Small intestine (tissue), 7 donors: Measurements from ENCODE around the gene TAS2R14. TPM values are rescaled to one million over a fixed set of nuclear protein-coding genes. Genes with fewer than 3 reads are reported as not detected.

Experiments used
- DNase-seq, 2 donors: peaks; one replicate each; pipeline versions ENCODE4 v3.0.0 to v3.0.0-alpha.2; 2013
- FAIRE-seq: peaks from 2 replicates; lab custom pipeline; 2012; peaks lifted over from hg19 to GRCh38; lab: Jason Lieb, UNC
- H3K27ac ChIP-seq, 3 donors: one replicate each; pipeline ENCODE4 v1.5.1; 2013; ENCODE audit warnings: low read length in 2 of 3, mild to moderate bottlenecking in 2 of 3, control low read depth in 1 of 3, inconsistent platforms in 1 of 3, low read depth in 1 of 3, moderate library complexity in 1 of 3
- H3K27me3 ChIP-seq, 3 donors: one replicate each; pipeline ENCODE4 v1.6.1; 2013; ENCODE audit warnings: low read length in 3 of 3, inconsistent platforms in 1 of 3; ENCODE audit not compliant: control insufficient read depth in 3 of 3, insufficient read depth in 3 of 3
- H3K36me3 ChIP-seq, 3 donors: one replicate each; pipeline ENCODE4 v1.6.1; 2013; ENCODE audit warnings: low read length in 3 of 3, inconsistent platforms in 1 of 3, low read depth in 1 of 3, mild to moderate bottlenecking in 1 of 3, moderate library complexity in 1 of 3; ENCODE audit not compliant: control insufficient read depth in 3 of 3, insufficient read depth in 2 of 3
- H3K4me1 ChIP-seq, 3 donors: one replicate each; pipeline ENCODE4 v1.6.1; 2013; ENCODE audit warnings: low read length in 2 of 3, inconsistent platforms in 1 of 3, low read depth in 1 of 3, mild to moderate bottlenecking in 1 of 3, moderate library complexity in 1 of 3; ENCODE audit not compliant: control insufficient read depth in 3 of 3, insufficient read depth in 2 of 3
- H3K4me3 ChIP-seq, 3 donors: one replicate each; pipeline ENCODE4 v1.5.1; 2013; ENCODE audit warnings: low read length in 3 of 3, control low read depth in 1 of 3, inconsistent platforms in 1 of 3, low read depth in 1 of 3, mild to moderate bottlenecking in 1 of 3, moderate library complexity in 1 of 3
- H3K9me3 ChIP-seq, 2 donors: one replicate each; pipeline ENCODE4 v1.6.1; 2013; ENCODE audit warnings: low read depth in 1 of 2, low read length in 1 of 2; ENCODE audit not compliant: control insufficient read depth in 2 of 2, insufficient read depth in 1 of 2
- WGBS, 3 donors: extraction: QIAGEN DNeasy Blood & Tissue Kit; methylation state at CpG; one replicate each; pipeline ENCODE4 v1.1.7; 2013; 5-methylcytosine and 5-hydroxymethylcytosine counted together
- polyA plus RNA-seq, 4 donors: library from polyadenylated mRNA; stranded (reverse) in 3 of 4; unstranded in 1 of 4; fragments of 200-250 nt in 3 of 4; fragments of 120-200 nt in 1 of 4; gene quantifications; one replicate each; pipeline versions ENCODE4 v1.2.1 to v1.2.3, GENCODE V29; 2013
- donor health status: healthy with polysubstance abuse.
- donor health status: control.
- donor health status: control.
- donor health status: Bipolar disorder and iron deficiency.
- donor health status: healthy.

Gene TAS2R14
- polyA plus RNA-seq, 4 donors = 0.67 to 2.8 (median 0.97) TPM

- FAIRE-seq (no peak), DNase-seq (no peak)
- 93 to 97% (median 93%) methylated on average over 1 of the region's 1 CpG for WGBS, 3 donors
- Histone ChIP-seq H3K36me3 (no peaks in the 10 kb centered on the region), H3K9me3 (peaks cover 0 to 17% of the 10 kb centered on the region in 2 donors), H3K27me3 (no peaks in the 10 kb centered on the region), H3K4me1 (no peaks in the 10 kb centered on the region), H3K4me3 (no peak overlapping the region), H3K27ac (no peak overlapping the region)
These were observed 38.5 kb downstream of the TAS2R14 start for GRCh38 chr12:10900530-10900929.

DNA sequence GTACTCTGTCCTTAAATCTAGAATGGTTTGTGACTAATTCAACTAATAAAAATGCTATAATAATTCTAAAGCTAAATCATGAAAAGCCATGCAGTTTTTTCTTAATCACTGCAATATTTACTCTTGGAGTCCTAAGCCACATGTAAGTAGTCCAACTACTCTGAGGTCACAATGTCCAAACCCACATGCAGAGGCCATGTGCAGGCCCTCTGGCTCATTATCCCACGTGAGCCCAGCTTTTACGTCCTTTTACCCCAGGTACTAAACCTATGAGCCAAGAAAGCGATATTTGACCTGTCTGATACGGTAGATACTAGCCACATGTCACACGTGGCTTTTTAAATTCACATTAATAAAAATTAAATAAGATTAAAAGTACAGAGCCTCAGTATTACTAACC lies 42.2 kb downstream of the TAS2R14 start:
- Histone ChIP-seq H3K4me1 (peaks cover 0 to 2% (median 0%) of the 10 kb centered on the region in 3 donors), H3K27me3 (no peaks in the 10 kb centered on the region), H3K36me3 (no peaks in the 10 kb centered on the region), H3K27ac (no peak overlapping the region), H3K9me3 (peaks cover 0 to 9% of the 10 kb centered on the region in 2 donors), H3K4me3 (no peak overlapping the region)
- DNase-seq (no peak), FAIRE-seq (no peak)
- WGBS, 3 donors = 92 to 97% (median 95%) methylated on average over 5 of the region's 5 CpGs

- H3K9me3 ChIP-seq = no peaks in the 10 kb centered on the region
- no peak overlapping the region for H3K4me3 ChIP-seq
- peaks cover 0 to 2% (median 0%) of the 10 kb centered on the region in 3 donors for H3K4me1 ChIP-seq
- H3K36me3 ChIP-seq = no peaks in the 10 kb centered on the region
- FAIRE-seq (no peak), DNase-seq (peak; percentile 20 to 83)
- H3K27ac ChIP-seq = no peak overlapping the region
- 15 to 68% (median 41%) methylated on average over 2 of the region's 2 CpGs for WGBS, 3 donors
- H3K27me3 ChIP-seq = no peaks in the 10 kb centered on the region
These were observed 47.1 kb downstream of the TAS2R14 start for GRCh38 chr12:10891937-10892336.

GRCh38 chr12:10889226-10889625 lies 49.8 kb downstream of the TAS2R14 start:
- Histone ChIP-seq H3K36me3 (no peaks in the 10 kb centered on the region), H3K27me3 (no peaks in the 10 kb centered on the region), H3K4me3 (no peak overlapping the region), H3K27ac (no peak overlapping the region), H3K4me1 (peaks cover 0 to 2% (median 0%) of the 10 kb centered on the region in 3 donors), H3K9me3 (no peaks in the 10 kb centered on the region)
- no peak for DNase-seq
- peak; percentile 26 for FAIRE-seq

Other genes with a start within 250 kb of the TAS2R14 start
- 100 to 1,000 TPM in 2 of 4 donors, 10 to 100 TPM in 2; 61.3 to 183 (median 98.4) TPM for gene YBX3, start 215.9 kb downstream of the TAS2R14 start, polyA plus RNA-seq
- gene TAS2R7, start 136.6 kb downstream of the TAS2R14 start, polyA plus RNA-seq = not detected
- under 1 TPM in 1 of 4 donors, not detected in 3; 0.03 TPM for gene TAS2R8, start 132.0 kb downstream of the TAS2R14 start, polyA plus RNA-seq
- gene TAS2R9, start 129.1 kb downstream of the TAS2R14 start, polyA plus RNA-seq = not detected
- gene TAS2R10, start 112.9 kb downstream of the TAS2R14 start, polyA plus RNA-seq = under 1 TPM in 1 of 4 donors, not detected in 3; 0.58 TPM
- 1 to 10 TPM in 3 of 4 donors, not detected in 1; 1.3 to 4.5 (median 1.5) TPM for gene PRR4, start 89.8 kb downstream of the TAS2R14 start, polyA plus RNA-seq
- gene PRH1, start 55.0 kb downstream of the TAS2R14 start, polyA plus RNA-seq = 1 to 10 TPM in 2 of 4 donors, not detected in 2; 2.6 to 7.4 TPM
- under 1 TPM in 2 of 4 donors, not detected in 2; 0.03 to 0.06 TPM for gene TAS2R13, start 29.7 kb downstream of the TAS2R14 start, polyA plus RNA-seq
- under 1 TPM in 1 of 4 donors, not detected in 3; 0.09 TPM for gene PRH2, start 10.0 kb downstream of the TAS2R14 start, polyA plus RNA-seq
- gene TAS2R50, start 47.6 kb upstream of the TAS2R14 start, polyA plus RNA-seq = under 1 TPM in 1 of 4 donors, not detected in 3; 0.07 TPM
- 1 to 10 TPM in 1 of 4 donors, under 1 TPM in 1, not detected in 2; 0.15 to 1.8 TPM for gene TAS2R20, start 59.0 kb upstream of the TAS2R14 start, polyA plus RNA-seq
- under 1 TPM in 2 of 4 donors, not detected in 2; 0.09 to 0.49 TPM for gene TAS2R19, start 83.4 kb upstream of the TAS2R14 start, polyA plus RNA-seq
- gene TAS2R31, start 92.1 kb upstream of the TAS2R14 start, polyA plus RNA-seq = under 1 TPM in 2 of 4 donors, not detected in 2; 0.16 to 0.53 TPM
- gene TAS2R46, start 123.0 kb upstream of the TAS2R14 start, polyA plus RNA-seq = under 1 TPM in 1 of 4 donors, not detected in 3; 0.24 TPM
- gene TAS2R43, start 153.1 kb upstream of the TAS2R14 start, polyA plus RNA-seq = under 1 TPM in 2 of 4 donors, not detected in 2; 0.07 to 0.35 TPM
- gene TAS2R30, start 195.4 kb upstream of the TAS2R14 start, polyA plus RNA-seq = under 1 TPM in 2 of 4 donors, not detected in 2; 0.03 to 0.12 TPM
- gene SMIM10L1, start 231.9 kb upstream of the TAS2R14 start, polyA plus RNA-seq = 10 to 100 TPM in 2 of 4 donors, 1 to 10 TPM in 2; 6.9 to 13.8 (median 10.0) TPM
- gene TAS2R42, start 247.7 kb upstream of the TAS2R14 start, polyA plus RNA-seq = under 1 TPM in 1 of 4 donors, not detected in 3; 0.04 TPM